Parathyroid adenoma (tissue), 2 donors: ENCODE measurements around the gene ANKRD42.
"Not testable (repeated sequence)": the region's sequence is repeated elsewhere in the genome, so short reads cannot be mapped to it uniquely, and the experiment has no call there.

Experiments used
- H2AFZ ChIP-seq: fragments of 300-600 bp; sonication (generic); one replicate; pipeline ENCODE4 v1.7.0; 2017; ENCODE audit warnings: antibody characterized with exemption, mild to moderate bottlenecking
- H3K27ac ChIP-seq: fragments of 300-600 bp; sonication (generic); one replicate; pipeline ENCODE4 v1.7.0; 2017
- H3K27me3 ChIP-seq: fragments of 300-600 bp; sonication (generic); one replicate; pipeline ENCODE4 v1.7.0; 2017; ENCODE audit warnings: low read length; ENCODE audit not compliant: control insufficient read depth, insufficient read depth
- H3K36me3 ChIP-seq: fragments of 300-600 bp; sonication (generic); one replicate; pipeline ENCODE4 v1.7.0; 2017; ENCODE audit warnings: low read length; ENCODE audit not compliant: control insufficient read depth, insufficient read depth
- H3K4me1 ChIP-seq: fragments of 300-600 bp; sonication (generic); one replicate; pipeline ENCODE4 v1.7.0; 2017; ENCODE audit warnings: control low read depth
- H3K4me2 ChIP-seq: fragments of 300-600 bp; sonication (generic); one replicate; pipeline ENCODE4 v1.7.0; 2017; ENCODE audit warnings: low read length
- H3K4me3 ChIP-seq: fragments of 300-600 bp; sonication (generic); one replicate; pipeline ENCODE4 v1.7.0; 2017; ENCODE audit warnings: low read depth, low read length
- H3K79me2 ChIP-seq: fragments of 300-600 bp; sonication (generic); one replicate; pipeline ENCODE4 v1.7.0; 2017; ENCODE audit warnings: control low read depth
- H3K9ac ChIP-seq: fragments of 300-600 bp; sonication (generic); one replicate; pipeline ENCODE4 v1.7.0; 2017; ENCODE audit warnings: mild to moderate bottlenecking
- H3K9me3 ChIP-seq: fragments of 300-600 bp; sonication (generic); one replicate; pipeline ENCODE4 v1.7.0; 2017; ENCODE audit warnings: low read length; ENCODE audit not compliant: control insufficient read depth
- CTCF ChIP-seq: fragments of 300-600 bp; sonication (generic); IDR thresholded peaks from one replicate; pipeline ENCODE4 v1.7.0; 2017; ENCODE audit warnings: antibody characterized with exemption, mild to moderate bottlenecking
- donor health status: primary hyperparathyroidism.

The ANKRD42 gene

GRCh38 chr11:83205608-83206185, 12.2 kb downstream of the ANKRD42 start:
- Histone ChIP-seq H3K27me3 (no peaks in the 10 kb centered on the region), H3K4me1 (no peaks in the 10 kb centered on the region), H3K4me2 (no peak overlapping the region), H3K9me3 (no peaks in the 10 kb centered on the region), H3K79me2 (no peaks in the 10 kb centered on the region), H2AFZ (no peak overlapping the region), H3K36me3 (no peaks in the 10 kb centered on the region), H3K4me3 (no peak overlapping the region), H3K9ac (no peak overlapping the region), H3K27ac (no peak overlapping the region)
- no peak for TF ChIP-seq CTCF

DNA sequence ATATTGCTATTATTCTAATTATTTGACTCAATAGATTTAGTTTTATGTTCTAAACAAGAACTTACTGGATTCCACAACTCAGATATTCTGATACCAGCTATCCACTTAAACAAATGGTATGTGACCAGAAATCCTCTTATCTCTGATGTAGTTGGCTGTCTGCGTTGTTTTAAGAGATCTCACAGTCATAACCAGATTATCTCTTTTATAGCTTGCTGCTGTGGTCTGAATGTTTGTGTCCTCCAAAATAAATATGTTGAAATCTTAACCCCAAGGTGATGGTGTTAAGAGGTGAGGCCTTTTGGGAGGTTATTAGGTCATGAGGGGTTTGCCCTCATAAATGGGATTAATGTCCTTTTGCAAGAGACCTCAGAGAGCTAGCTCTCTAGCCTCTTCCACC, 12.7 kb downstream of the ANKRD42 start:
- no peak overlapping the region for H3K4me3 ChIP-seq
- no peaks in the 10 kb centered on the region for H3K27me3 ChIP-seq
- no peak for TF ChIP-seq CTCF
- H2AFZ ChIP-seq: no peak overlapping the region
- H3K9ac ChIP-seq: no peak overlapping the region
- H3K4me1 ChIP-seq: no peaks in the 10 kb centered on the region
- H3K4me2 ChIP-seq: no peak overlapping the region
- no peaks in the 10 kb centered on the region for H3K79me2 ChIP-seq
- no peak overlapping the region for H3K27ac ChIP-seq
- H3K36me3 ChIP-seq: no peaks in the 10 kb centered on the region
- no peaks in the 10 kb centered on the region for H3K9me3 ChIP-seq

- not testable (repeated sequence) for H3K9me3 ChIP-seq, H3K27ac ChIP-seq, H3K4me3 ChIP-seq, H3K79me2 ChIP-seq, H3K4me2 ChIP-seq, H3K4me1 ChIP-seq, H3K27me3 ChIP-seq, H3K36me3 ChIP-seq, H3K9ac ChIP-seq, H2AFZ ChIP-seq
Measured at GRCh38 chr11:83206771-83207382, 13.4 kb downstream of the ANKRD42 start.

GRCh38 chr11:83219095-83219494, 25.6 kb downstream of the ANKRD42 start:
- H3K4me1 ChIP-seq: no peaks in the 10 kb centered on the region
- H3K9me3 ChIP-seq: no peaks in the 10 kb centered on the region
- no peak overlapping the region for H3K4me2 ChIP-seq
- no peaks in the 10 kb centered on the region for H3K36me3 ChIP-seq
- H3K4me3 ChIP-seq: no peak overlapping the region
- no peak overlapping the region for H3K9ac ChIP-seq
- no peak overlapping the region for H3K27ac ChIP-seq
- no peaks in the 10 kb centered on the region for H3K27me3 ChIP-seq
- H2AFZ ChIP-seq: no peak overlapping the region
- H3K79me2 ChIP-seq: no peaks in the 10 kb centered on the region
- no peak for TF ChIP-seq CTCF

DNA sequence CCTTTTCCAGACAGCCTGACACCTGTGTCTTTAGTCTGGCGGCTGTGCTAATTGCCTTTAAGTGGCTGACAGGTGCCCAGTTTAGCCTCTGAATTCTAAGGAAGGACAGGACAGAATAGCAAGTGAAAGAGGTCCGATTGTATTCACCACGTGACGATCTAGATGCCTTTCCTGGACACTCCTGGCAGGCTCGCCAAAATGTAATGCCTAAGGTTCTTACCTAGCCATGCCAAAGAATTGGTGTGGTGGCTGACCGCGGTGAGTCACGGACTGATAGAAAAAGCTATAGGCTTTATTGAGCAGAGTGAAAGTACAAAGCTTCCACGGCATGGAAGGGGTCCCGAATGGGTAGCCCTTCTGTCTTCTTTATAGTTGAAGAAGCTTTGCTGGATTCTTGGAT, 26.7 kb downstream of the ANKRD42 start:
- Histone ChIP-seq H3K9me3 (no peaks in the 10 kb centered on the region), H3K27me3 (no peaks in the 10 kb centered on the region), H3K27ac (no peak overlapping the region), H3K36me3 (no peaks in the 10 kb centered on the region), H3K9ac (no peak overlapping the region), H3K4me3 (no peak overlapping the region), H3K79me2 (no peaks in the 10 kb centered on the region), H2AFZ (no peak overlapping the region), H3K4me2 (no peak overlapping the region), H3K4me1 (no peaks in the 10 kb centered on the region)
- TF ChIP-seq CTCF: no peak
